Memory B cell (primary cell): ENCODE measurements around the gene ZNF311.
"Not testable (repeated sequence)": the region's sequence is repeated elsewhere in the genome, so short reads cannot be mapped to it uniquely, and the experiment has no call there.

Experiments used
- ATAC-seq: fragments of 150-1000 bp; cut with Tn5 transposase; 2 replicates; pipeline ENCODE4 v1.10.0; 2021; ENCODE audit warnings: low read depth, mild to moderate bottlenecking, moderate library complexity
- DNase-seq, 2 donors: peaks; one replicate each; pipeline ENCODE4 v3.0.0; 2022; ENCODE audit warnings: low spot score in 2 of 2
- H3K27ac Mint-ChIP-seq: one replicate; pipeline ENCODE4 v1.8.0; 2022; ENCODE audit warnings: mild to moderate bottlenecking, moderate library complexity, mixed read lengths
- H3K27me3 Mint-ChIP-seq: one replicate; pipeline ENCODE4 v1.8.0; 2022; ENCODE audit warnings: mixed read lengths
- H3K36me3 Mint-ChIP-seq: one replicate; pipeline ENCODE4 v1.8.0; 2022; ENCODE audit warnings: mild to moderate bottlenecking, mixed read lengths
- H3K4me1 Mint-ChIP-seq: one replicate; pipeline ENCODE4 v1.8.0; 2022; ENCODE audit warnings: mixed read lengths
- H3K4me3 Mint-ChIP-seq: one replicate; pipeline ENCODE4 v1.8.0; 2022; ENCODE audit warnings: mild to moderate bottlenecking, moderate library complexity, mixed read lengths
- H3K9me3 Mint-ChIP-seq: one replicate; pipeline ENCODE4 v1.8.0; 2022; ENCODE audit warnings: mixed read lengths

Gene ZNF311

DNA sequence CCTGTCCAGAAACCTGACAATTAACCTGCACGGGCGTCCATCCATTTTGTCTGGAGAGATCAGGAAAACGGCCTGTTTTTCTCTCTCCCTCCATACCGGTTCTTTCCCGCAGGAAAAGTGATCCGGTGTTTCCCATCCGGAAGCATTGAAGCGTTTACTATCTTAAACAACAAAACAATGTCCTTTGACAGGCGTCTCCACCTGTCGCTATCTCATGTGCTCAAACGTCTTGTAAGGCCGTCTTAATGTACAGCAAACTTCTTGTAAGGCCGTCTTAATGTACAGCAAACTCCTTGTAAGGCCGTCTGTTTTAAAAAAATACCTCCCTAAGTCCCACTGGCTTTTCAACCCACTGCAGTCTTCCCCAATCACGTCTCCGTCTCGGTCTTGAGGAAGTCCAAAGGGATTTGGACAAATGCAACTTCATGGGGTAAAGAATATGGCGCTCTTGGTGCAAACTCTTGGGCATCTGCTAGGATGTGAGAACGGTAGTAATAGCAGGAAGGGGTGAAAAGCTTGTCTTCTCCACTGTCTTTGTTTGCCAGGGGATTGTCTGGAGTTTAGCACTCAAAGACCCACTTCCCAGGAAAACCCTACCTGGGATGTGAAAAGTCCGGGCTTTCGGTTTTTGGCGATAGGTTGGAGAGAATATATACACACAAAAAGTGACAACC lies 51.4 kb downstream of the ZNF311 start:
- no peak for ATAC-seq

GRCh38 chr6:28953039-28953584 lies 52.0 kb downstream of the ZNF311 start:
- Mint-ChIP-seq H3K4me3 (peak overlapping the region; percentile 46), H3K27ac (peak overlapping the region; percentile 31), H3K4me1 (peaks cover 7% of the 10 kb centered on the region), H3K36me3 (no peaks in the 10 kb centered on the region), H3K27me3 (peaks cover 11% of the 10 kb centered on the region), H3K9me3 (peaks cover 2% of the 10 kb centered on the region)
- ATAC-seq = peak; percentile 56
- DNase-seq = peak in 1 of 2 donors; percentile 39

More for the DNA sequence above, 51.4 kb downstream of the ZNF311 start:
- DNase-seq = no peak
- Mint-ChIP-seq H3K4me1 (peaks cover 7% of the 10 kb centered on the region), H3K9me3 (peaks cover 2% of the 10 kb centered on the region), H3K27me3 (peaks cover 11% of the 10 kb centered on the region), H3K36me3 (no peaks in the 10 kb centered on the region), H3K27ac (peak overlapping the region; percentile 31), H3K4me3 (peak overlapping the region; percentile 46)

DNA sequence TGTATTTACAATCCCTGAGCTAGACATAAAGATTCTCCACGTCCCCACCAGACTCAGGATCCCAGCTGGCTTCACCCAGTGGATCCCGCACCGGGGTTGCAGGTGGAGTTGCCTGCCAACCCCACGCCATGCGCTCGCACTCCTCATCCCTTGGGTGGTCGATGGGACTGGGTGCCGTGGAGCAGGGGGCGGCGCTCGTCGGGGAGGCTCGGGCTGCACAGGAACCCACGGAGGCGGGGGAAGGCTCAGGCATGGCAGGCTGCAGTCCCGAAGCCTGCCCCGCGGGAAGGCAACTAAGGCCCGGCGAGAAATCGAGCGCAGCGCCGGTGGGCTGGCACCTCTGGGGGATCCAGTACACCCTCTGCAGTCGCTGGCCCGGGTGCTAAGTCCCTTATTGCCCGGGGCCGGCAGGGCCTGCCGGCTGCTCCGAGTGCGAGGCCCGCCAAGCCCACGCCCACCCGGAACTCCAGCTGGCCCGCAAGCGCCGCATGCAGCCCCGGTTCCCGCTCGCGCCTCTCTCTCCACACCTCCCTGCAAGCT lies 55.4 kb downstream of the ZNF311 start:
- H3K27me3 Mint-ChIP-seq, ATAC-seq, DNase-seq, H3K9me3 Mint-ChIP-seq, H3K27ac Mint-ChIP-seq, H3K4me3 Mint-ChIP-seq, H3K4me1 Mint-ChIP-seq, H3K36me3 Mint-ChIP-seq: not testable (repeated sequence)

GRCh38 chr6:28948782-28949486 lies 56.2 kb downstream of the ZNF311 start:
- no peak for DNase-seq
- peaks cover 15% of the 10 kb centered on the region for H3K4me1 Mint-ChIP-seq
- peaks cover 2% of the 10 kb centered on the region for H3K9me3 Mint-ChIP-seq
- no peak for ATAC-seq
- peaks cover 6% of the 10 kb centered on the region for H3K27me3 Mint-ChIP-seq
- no peak overlapping the region for H3K27ac Mint-ChIP-seq
- no peak overlapping the region for H3K4me3 Mint-ChIP-seq
- no peaks in the 10 kb centered on the region for H3K36me3 Mint-ChIP-seq

DNA sequence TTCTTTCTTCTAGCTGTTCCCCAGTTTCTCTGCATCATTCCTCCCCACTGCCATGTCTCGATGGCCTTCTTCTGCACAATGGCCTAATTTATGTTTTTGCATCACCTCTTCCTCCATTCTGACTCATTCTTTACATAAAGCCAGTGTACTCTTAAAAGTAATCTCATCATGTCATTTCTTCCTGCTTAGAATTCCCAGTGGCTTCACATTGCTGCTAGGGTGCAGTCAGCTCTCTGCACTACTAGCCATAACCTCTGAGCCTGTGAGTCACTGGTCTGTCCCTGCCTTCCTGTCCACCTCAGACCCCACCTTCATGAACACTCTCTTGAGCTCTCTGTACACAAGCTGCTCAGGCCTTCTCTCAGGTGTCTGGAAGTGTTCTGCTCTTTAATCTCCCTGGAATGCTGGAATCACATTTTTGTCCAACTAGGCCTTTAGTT lies 57.3 kb downstream of the ZNF311 start:
- peaks cover 2% of the 10 kb centered on the region for H3K27me3 Mint-ChIP-seq
- ATAC-seq (no peak), DNase-seq (no peak)
- H3K27ac Mint-ChIP-seq = no peak overlapping the region
- no peak overlapping the region for H3K4me3 Mint-ChIP-seq
- H3K9me3 Mint-ChIP-seq = peaks cover 2% of the 10 kb centered on the region
- peaks cover 15% of the 10 kb centered on the region for H3K4me1 Mint-ChIP-seq
- H3K36me3 Mint-ChIP-seq = no peaks in the 10 kb centered on the region

GRCh38 chr6:28947067-28947765 lies 57.9 kb downstream of the ZNF311 start:
- H3K27ac Mint-ChIP-seq = no peak overlapping the region

GRCh38 chr6:28945349-28945748 lies 59.8 kb downstream of the ZNF311 start:
- Mint-ChIP-seq H3K36me3 (no peaks in the 10 kb centered on the region), H3K4me3 (no peak overlapping the region), H3K27me3 (peaks cover 2% of the 10 kb centered on the region), H3K9me3 (no peaks in the 10 kb centered on the region), H3K4me1 (peaks cover 24% of the 10 kb centered on the region), H3K27ac (no peak overlapping the region)
- no peak for DNase-seq
- ATAC-seq = no peak

More at GRCh38 chr6:28947067-28947765, 57.9 kb downstream of the ZNF311 start:
- no peak for ATAC-seq
- DNase-seq = no peak
- peaks cover 15% of the 10 kb centered on the region for H3K4me1 Mint-ChIP-seq
- H3K27me3 Mint-ChIP-seq = peaks cover 2% of the 10 kb centered on the region
- H3K36me3 Mint-ChIP-seq = no peaks in the 10 kb centered on the region
- no peaks in the 10 kb centered on the region for H3K9me3 Mint-ChIP-seq
- no peak overlapping the region for H3K4me3 Mint-ChIP-seq
